ENCODE results near the gene TMEM132D. TPM values are rescaled to one million over a fixed set of nuclear protein-coding genes. Genes with fewer than 3 reads are reported as not detected.

TMEM132D gene
- total and polyA plus RNA-seq, 3 donors from 2014 or later = 0.44 to 0.50 (median 0.47) TPM

DNA sequence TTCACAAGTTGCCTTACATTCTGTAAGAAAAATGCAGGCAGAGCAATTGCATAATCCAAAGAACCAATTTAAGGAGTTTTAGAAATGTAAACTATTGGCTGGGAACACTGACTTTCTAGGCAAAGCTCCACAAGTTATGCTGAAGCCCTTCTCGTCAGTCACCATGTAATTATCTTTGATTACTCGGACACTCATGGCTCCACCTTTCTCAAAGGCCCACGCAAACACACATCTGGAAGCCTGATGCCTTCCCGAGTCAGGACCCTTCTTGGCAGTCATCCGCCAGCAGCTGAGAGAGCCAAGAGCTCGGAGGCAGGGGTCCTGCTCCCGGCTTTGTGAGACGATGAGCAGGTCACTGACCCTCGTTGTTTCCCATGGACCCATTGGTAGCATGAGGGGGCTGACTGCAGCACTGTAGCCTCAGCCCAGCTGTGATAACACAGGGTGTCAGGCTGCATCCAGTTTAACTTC, 202.2 kb downstream of the TMEM132D start:
- H3K4me1 ChIP-seq = no peaks in the 10 kb centered on the region
- WGBS, 2 donors = 38 to 48% methylated on average over 3 to 9 of the region's 9 CpGs
- no peaks in the 10 kb centered on the region for H3K27me3 ChIP-seq
- intact Hi-C loops (cut with DNase I; ENCODE audit: low total_unique reads) = no loop called here
- DNase-seq = no peak
- H3K36me3 ChIP-seq (ENCODE audit: low read depth, missing control alignments) = no peaks in the 10 kb centered on the region
- no peaks in the 10 kb centered on the region for H3K9me3 ChIP-seq
- no peak overlapping the region for H3K4me3 ChIP-seq
- TF ChIP-seq POLR2A (IDR thresholded peaks at IDR 0.05) = no peak
- TF ChIP-seq, protein P1, sequence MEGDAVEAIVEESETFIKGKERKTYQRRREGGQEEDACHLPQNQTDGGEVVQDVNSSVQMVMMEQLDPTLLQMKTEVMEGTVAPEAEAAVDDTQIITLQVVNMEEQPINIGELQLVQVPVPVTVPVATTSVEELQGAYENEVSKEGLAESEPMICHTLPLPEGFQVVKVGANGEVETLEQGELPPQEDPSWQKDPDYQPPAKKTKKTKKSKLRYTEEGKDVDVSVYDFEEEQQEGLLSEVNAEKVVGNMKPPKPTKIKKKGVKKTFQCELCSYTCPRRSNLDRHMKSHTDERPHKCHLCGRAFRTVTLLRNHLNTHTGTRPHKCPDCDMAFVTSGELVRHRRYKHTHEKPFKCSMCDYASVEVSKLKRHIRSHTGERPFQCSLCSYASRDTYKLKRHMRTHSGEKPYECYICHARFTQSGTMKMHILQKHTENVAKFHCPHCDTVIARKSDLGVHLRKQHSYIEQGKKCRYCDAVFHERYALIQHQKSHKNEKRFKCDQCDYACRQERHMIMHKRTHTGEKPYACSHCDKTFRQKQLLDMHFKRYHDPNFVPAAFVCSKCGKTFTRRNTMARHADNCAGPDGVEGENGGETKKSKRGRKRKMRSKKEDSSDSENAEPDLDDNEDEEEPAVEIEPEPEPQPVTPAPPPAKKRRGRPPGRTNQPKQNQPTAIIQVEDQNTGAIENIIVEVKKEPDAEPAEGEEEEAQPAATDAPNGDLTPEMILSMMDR (IDR thresholded peaks at IDR 0.05) = no peak
- H3K27ac ChIP-seq = no peak overlapping the region

- H3K4me1 ChIP-seq = no peaks in the 10 kb centered on the region
- 63 to 83% methylated on average over 18 to 22 of the region's 22 CpGs for WGBS, 2 donors
- intact Hi-C loops (cut with DNase I; ENCODE audit: low total_unique reads) = no loop called here
- no peak overlapping the region for H3K4me3 ChIP-seq
- no peak for TF ChIP-seq POLR2A (IDR thresholded peaks at IDR 0.05)
- TF ChIP-seq, protein P1 (IDR thresholded peaks at IDR 0.05) = no peak
- no peak for DNase-seq
- H3K27me3 ChIP-seq = no peaks in the 10 kb centered on the region
- H3K9me3 ChIP-seq = no peaks in the 10 kb centered on the region
- H3K36me3 ChIP-seq (ENCODE audit: low read depth, missing control alignments) = no peaks in the 10 kb centered on the region
- H3K27ac ChIP-seq = no peak overlapping the region
Observed at GRCh38 chr12:129700036-129700435, 203.8 kb downstream of the TMEM132D start.

- DNase-seq = no peak
- Histone ChIP-seq H3K36me3 (ENCODE audit: low read depth, missing control alignments) (no peaks in the 10 kb centered on the region), H3K9me3 (no peaks in the 10 kb centered on the region), H3K4me3 (no peak overlapping the region), H3K27ac (no peak overlapping the region), H3K27me3 (no peaks in the 10 kb centered on the region), H3K4me1 (no peaks in the 10 kb centered on the region)
- intact Hi-C loops (cut with DNase I; ENCODE audit: low total_unique reads) = no loop called here
- TF ChIP-seq, protein P1 (IDR thresholded peaks at IDR 0.05) = no peak
- TF ChIP-seq POLR2A (IDR thresholded peaks at IDR 0.05) = no peak
- WGBS, 2 donors = 27 to 48% methylated on average over 6 to 11 of the region's 11 CpGs
Observed at GRCh38 chr12:129696926-129697325, 206.9 kb downstream of the TMEM132D start.

- Histone ChIP-seq H3K9me3 (no peaks in the 10 kb centered on the region), H3K27ac (no peak overlapping the region), H3K4me3 (no peak overlapping the region), H3K4me1 (no peaks in the 10 kb centered on the region), H3K27me3 (no peaks in the 10 kb centered on the region), H3K36me3 (ENCODE audit: low read depth, missing control alignments) (no peaks in the 10 kb centered on the region)
- no peak for DNase-seq
- TF ChIP-seq, protein P1 (IDR thresholded peaks at IDR 0.05) = no peak
- no peak for TF ChIP-seq POLR2A (IDR thresholded peaks at IDR 0.05)
- 37 to 56% methylated on average over 5 of the region's 5 CpGs for WGBS, 2 donors
- intact Hi-C loops (cut with DNase I; ENCODE audit: low total_unique reads) = no loop called here
Observed at GRCh38 chr12:129696405-129696804, 207.4 kb downstream of the TMEM132D start.

- H3K4me3 ChIP-seq = no peak overlapping the region
- 63 to 79% methylated on average over 8 of the region's 8 CpGs for WGBS, 2 donors
- H3K4me1 ChIP-seq = no peaks in the 10 kb centered on the region
- no peaks in the 10 kb centered on the region for H3K27me3 ChIP-seq
- H3K36me3 ChIP-seq (ENCODE audit: low read depth, missing control alignments) = no peaks in the 10 kb centered on the region
- H3K9me3 ChIP-seq = no peaks in the 10 kb centered on the region
- no peak for TF ChIP-seq POLR2A (IDR thresholded peaks at IDR 0.05)
- TF ChIP-seq, protein P1 (IDR thresholded peaks at IDR 0.05) = no peak
- intact Hi-C loops (cut with DNase I; ENCODE audit: low total_unique reads) = no loop called here
- no peak for DNase-seq
- H3K27ac ChIP-seq = no peak overlapping the region
Observed at GRCh38 chr12:129693731-129694130, 210.1 kb downstream of the TMEM132D start.
